HG03108 (cell line): Measurements from ENCODE around the gene GABRA5.
"Not testable (repeated sequence)": the region's sequence is repeated elsewhere in the genome, so short reads cannot be mapped to it uniquely, and the experiment has no call there.

Source experiments
- ATAC-seq: cut with Tn5 transposase; IDR thresholded peaks from one replicate; pipeline ENCODE4 v1.9.1; 2021; ENCODE audit warnings: moderate library complexity; ENCODE audit not compliant: unreplicated experiment

The GABRA5 gene

DNA sequence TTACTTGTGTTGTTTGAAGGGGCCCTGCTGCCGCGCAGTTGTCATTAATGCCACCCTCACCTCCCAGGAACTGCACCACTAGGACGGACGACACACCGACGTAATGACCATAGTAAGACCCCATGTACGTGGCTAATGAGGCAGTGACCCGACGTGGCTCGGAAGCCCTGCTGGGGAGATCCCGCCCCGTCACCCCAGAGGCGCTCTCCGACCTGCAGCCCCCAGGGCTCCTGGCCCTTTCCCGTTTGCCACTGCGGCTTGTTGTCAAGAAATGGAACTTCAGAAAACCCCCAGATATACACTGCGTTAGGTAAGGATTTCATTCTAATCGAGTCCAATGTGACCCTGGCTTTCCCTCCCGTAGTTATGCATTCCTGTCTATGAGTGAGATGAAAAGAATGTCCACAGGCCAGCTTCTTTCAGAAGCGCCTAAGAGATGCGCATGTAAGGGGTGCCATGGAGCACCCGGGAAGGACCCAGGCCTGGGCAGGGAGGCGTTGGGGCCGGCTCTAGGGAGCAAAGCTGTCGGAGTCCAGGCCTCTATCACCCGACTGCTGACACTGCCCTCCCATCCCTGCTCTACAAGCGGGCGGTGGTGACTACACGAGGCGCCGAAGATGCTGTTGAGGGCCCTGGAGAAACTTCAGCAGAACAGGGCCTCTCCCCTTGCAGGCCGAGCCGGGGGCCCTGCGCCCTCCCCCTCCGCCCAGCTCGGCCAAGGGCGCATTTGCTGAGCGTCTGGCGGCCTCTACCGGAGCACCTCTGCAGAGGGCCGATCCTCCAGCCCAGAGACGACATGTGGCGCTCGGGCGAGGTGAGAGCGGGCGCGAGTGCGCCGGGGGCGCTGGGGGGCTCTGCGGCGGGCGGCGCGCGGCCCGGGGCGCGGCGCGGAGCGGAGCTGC, at the start of gene GABRA5:
TSS of gene GABRA5 (plus strand) at position 765 of the 902 bp plus-strand sequence. CDS start 2,187 bp downstream, outside the sequence.
- ATAC-seq, result no peak

DNA sequence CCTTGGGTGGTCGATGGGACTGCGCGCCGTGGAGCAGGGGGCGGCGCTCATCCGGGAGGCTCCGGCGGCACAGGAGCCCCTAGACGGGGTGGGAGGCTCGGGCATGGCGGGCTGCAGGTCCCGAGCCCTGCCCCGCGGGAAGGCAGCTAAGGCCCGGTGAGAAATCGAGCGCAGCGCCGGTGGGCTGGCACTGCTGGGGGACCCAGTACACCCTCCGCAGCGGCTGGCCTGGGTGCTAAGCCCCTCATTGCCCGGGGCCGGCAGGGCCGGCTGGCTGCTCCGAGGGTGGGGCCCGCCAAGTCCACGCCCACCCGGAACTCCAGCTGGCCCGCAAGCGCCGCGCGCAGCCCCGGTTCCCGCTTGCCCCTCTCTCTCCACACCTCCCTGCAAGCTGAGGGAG, 35.7 kb upstream of the GABRA5 start:
- not testable (repeated sequence) for ATAC-seq

DNA sequence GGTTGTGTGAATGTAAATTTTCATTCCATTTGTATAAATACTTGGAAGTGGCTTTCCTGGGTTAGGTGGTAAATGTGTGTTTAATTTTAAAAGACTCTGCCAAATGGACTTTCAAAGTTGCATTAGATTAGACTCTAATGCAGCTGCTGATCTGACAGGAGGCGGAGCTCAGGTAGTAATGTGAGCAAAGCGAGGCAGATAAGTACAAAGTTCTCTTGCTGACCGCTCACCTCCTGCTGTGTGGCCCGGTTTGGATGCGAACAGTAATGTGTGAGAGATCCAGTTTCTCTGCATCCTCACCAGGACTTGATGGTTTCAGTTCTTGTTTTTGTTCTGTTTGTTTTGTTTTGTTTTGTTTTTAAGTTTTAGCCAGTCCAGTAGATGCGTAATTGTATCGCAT, 34.9 kb upstream of the GABRA5 start:
- ATAC-seq, result no peak

DNA sequence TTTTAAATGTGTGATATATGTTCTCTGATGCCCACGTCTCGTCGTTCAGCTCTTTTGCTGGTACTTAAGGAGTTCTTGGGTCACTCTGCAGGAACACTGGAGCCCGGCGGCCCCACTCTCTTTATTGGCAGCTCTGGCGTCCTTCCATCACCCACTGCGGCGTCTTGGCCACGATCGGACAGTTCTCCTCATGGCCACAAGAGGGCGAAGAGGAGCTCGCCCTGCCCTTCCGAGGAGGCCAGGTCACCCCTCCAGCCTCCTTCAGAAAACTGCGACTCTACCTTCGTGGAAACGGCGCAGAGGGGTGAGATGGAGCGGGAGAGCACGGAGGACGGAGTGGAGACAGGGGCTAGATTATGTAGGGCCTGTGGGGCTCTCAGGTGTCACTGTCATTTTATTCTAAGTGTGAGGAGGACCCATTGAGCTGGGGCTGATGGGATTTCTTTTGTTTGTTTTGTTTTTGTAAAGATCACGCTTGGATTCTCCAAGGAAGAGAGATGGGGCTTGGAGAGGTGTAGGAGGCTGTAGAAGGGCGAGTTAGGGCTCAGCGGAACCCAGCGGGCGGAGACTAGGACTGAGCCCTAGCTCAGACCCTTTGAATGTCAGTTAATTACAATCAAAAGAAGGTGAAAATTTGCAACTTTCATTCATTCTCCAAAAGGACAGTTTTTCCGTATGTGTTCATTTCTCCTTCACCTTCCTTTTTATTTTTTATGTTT, 28.0 kb upstream of the GABRA5 start:
- ATAC-seq, result no peak

DNA sequence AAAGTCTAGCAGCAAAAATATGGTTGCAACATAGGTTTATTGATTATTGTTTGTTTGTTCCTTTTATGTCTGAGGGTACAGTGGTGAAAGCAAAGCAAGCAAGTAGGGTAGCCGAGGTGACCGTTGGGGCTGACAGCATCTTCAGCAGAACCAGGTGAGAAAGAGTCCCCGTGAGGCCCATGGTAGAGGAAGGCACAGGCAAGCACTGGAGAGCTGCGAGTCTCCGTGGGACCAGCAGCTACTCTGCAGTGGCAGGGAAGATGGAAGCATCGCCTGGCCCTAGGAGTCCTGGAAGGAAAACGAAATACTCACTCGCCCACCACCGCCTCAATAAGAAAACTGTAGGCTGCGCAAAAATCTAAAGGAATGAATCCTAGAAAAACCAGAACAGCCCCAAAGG, 25.3 kb upstream of the GABRA5 start:
- no peak for ATAC-seq

DNA sequence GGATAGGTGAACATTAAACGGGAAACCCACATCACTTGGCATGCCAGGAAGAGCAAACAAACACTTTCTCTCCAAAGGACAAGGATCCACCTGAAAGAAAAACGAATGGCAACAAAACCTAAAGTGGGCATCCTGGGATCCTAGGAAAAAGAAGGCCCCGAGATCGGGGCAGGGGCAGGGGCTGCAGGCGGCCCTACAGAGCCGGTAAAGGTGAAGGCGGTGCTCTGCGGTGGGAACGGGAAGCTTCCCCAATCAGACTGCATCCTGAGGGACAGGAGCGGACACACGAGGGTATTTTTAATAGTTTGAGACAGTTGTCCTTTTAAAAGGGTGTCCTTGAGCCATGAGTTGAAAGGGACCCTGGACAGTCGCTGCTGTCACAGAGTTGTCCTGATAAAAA, 24.9 kb upstream of the GABRA5 start:
- no peak for ATAC-seq

DNA sequence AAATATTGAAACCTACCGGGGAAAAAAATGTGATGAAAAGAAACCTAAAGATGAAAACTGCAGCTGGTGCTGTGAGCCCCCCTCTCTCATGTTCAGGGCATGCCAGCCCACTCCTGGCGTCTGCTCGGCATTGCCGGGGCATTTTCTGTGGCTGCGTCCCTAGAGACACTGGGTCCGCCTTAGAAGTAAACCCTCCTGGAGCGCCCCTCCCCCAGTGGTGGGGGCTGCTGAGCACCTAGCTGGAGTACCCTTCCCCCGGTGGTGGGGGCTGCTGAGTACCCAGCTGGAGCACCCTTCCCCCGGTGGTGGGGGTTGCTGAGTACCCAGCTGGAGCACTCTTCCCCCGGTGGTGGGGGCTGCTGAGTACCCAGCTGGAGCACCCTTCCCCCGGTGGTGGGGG, 24.5 kb upstream of the GABRA5 start:
- ATAC-seq, result no peak

DNA sequence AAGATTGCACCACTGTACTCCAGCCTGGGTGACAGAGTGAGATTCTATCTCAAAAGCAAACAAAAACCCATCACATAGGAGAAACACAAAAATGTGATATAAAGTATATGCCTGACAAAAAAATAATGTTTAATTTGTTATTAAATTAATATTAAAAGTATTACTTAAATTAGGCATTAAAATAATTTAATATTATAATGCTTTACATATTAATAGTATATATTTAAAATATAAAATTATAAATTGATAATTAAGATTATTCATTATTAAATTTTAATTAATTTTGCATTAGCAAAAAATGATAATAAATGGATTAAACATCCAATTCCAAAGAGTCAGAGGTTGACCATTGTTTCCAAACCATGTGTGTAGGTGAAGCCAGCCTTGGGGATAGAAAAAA, 22.0 kb upstream of the GABRA5 start:
- ATAC-seq, result no peak

DNA sequence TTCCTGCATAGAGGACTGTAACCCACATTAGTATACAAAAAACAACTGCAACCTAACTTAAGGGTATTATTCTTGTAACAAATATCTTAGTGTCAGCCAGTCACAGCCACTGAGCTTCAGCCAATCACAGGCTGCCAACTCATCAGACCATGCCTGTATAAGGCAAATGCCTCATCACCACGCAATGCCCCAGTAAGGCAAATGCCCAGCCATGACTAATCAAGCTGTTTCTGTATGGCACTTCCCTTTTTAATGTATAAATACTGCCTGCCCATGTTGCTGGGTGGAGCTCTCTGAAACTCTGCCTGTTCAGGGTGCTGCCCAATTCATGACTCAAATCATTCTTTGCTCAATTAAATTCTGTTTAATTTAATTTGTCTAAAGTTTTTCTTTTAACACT, 18.4 kb upstream of the GABRA5 start:
- no peak for ATAC-seq

DNA sequence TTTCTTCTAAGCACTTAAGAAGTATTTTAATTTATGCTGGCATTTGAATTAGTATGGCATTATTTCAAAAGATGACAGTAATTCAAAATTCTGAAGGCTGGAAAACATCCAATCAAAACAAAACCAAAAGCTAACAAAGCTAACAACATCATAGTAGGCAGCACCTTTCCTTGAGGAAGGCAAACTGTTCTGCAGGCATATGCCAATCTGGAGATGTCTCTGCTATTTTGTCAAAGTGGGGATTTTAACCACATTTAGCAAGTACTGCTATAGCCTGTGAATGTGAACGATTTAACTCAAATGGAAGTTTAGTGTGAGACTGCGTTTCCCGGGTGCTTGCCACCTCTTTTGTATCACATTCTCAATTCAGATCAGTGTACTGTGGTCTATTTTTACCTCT, 16.7 kb upstream of the GABRA5 start:
- no peak for ATAC-seq

DNA sequence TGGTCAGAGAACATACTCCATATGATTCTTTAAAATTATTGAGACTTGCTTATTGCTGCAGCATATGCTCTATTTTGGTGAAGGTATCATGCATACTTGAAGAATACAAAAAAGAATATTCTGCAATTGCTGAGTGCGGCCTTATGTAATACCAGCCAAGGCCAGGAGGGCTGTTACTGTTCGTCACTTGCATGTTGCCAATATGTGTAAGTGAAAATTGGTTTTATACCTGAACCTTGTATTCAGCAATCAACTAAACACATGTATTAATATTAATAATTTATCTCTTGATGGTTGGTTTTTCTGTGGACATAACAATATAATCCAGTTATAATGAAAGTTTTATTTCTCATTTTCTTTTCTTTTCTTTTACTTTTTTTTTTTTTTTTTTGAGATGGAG, 13.9 kb upstream of the GABRA5 start:
- ATAC-seq, result no peak

DNA sequence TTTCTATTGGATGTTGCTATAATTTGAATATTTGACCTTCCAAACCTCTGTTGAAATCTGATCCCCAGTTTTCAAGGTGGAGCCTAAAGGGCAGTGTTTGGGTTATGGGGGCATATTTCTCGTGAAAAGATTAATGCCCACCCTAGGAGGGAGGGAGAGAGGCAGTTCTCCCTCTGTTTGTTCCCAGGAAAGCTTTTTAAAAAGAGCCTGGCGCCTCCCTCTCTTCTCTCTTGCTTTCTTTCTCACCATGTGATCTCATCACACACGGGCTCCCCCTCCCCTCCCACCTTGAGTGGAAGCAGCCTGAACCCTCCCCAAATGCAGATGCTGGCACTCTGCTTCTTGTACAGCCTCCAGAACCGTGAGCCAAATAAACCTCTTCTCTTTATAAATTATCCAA, 12.4 kb upstream of the GABRA5 start:
- no peak for ATAC-seq

DNA sequence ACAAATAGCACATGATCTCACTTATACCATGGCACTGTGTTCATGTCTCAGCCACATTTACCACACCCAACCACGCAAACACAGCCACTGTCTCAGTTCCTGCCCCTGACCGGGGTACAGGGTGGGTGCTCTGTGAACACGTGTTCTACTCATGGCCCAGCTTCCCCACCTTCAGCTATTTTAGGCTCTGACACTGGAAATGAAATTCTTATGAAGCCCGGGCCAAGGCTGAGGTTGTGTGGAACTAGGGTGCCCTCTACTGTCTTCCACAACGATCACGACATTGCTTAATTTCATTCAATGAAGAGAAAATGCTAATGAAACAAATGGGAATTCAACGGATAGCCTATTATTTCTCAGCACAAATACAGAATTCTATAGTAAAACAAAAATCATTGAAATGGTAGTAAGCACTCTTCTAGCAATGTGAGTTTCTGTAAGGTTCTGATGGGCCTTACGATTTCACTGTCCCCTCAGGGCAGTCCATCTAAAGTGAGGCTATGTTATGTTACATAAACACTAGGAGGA, 2.1 kb upstream of the GABRA5 start:
- no peak for ATAC-seq

DNA sequence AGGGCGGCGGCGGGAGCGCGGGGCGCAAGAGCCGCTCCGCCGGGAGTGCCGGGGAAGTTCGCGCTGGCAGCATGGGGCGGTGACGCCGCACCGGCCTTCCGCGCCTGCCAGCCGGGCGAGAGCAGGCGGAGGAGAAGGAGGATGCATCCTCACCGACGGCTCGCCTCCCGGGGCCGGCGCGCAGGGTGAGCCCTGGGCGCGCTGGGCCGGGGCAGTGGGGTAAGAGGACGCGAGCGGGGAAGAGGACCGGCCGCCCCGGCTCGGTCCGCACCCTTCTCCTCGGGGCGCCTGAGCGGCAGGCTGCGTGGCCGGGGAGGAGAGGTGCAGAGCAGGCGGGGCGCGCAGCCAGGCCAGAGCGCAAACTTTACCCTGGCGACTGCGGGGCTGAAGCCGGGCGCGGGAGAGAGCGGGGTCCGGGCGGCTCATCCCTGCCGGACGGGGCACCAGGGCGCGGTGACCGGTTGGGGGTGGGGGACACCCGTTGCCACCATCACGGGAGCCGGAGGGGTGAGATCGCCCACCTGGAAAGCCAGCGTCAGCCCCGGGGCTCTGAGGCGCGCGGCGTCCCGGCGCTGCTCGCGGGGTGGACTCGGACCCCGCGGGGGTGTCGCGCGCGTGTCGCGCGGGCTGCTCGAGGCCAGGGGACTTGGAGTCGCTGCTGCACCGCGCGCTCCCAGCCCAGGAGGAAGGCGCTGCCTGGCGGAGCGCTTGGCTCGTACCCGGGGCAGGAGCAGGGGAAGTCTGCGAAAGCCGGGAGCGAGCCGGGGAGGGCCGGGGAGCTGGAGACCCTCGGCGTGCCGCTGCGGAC, 542 bp downstream of the GABRA5 start:
- no peak for ATAC-seq

DNA sequence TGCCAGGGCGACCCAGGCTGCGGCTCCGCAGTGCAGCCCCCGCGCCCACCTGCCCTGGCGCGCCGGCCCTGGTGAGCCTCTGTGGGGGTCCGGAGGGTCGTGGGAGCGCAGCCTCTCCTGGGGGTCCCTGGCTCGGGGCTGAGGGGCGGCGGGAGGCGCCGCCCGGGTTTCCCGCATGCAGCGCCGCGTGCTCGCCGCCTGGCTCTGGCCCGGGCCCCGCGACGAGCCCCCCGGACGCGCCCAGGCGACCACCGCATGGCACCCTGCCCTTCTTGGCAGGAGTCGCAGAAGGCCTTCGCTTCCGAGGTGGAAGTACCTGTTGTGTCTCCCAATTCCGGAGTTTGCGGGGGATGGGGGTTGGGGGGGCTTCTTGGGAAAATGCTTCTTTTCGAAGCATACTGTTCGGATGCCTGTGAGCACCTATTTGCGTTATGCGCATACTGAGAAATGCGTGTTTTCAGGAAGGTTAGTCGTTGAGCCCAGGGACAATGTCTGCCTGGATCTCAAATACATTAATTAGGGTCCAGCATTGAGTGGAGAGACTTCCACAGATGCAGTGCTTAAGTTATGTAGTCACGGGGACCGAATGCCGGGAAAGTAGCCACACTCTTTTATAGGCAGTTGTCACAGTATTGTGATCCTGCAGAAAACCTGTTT, 1.3 kb downstream of the GABRA5 start:
- ATAC-seq, result no peak

DNA sequence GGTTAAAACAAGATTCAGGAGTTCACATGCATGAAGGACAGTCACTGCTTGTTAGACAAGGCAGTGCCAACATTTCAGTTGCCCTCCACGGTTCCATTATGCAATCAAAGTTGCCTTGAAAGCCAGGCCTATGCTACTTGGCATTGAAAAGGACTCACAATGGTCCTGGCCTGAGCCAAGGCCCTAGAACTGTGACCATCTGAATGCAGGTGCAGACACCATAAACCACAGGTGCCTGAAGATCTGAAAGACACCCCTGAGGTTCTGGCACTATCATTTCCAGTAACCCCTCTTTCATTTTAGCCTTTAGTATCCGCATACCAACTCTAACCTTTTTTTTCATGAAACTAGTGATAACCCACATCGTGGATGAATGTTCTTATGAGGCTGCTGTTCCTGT, 2.8 kb downstream of the GABRA5 start:
- ATAC-seq, result no peak

DNA sequence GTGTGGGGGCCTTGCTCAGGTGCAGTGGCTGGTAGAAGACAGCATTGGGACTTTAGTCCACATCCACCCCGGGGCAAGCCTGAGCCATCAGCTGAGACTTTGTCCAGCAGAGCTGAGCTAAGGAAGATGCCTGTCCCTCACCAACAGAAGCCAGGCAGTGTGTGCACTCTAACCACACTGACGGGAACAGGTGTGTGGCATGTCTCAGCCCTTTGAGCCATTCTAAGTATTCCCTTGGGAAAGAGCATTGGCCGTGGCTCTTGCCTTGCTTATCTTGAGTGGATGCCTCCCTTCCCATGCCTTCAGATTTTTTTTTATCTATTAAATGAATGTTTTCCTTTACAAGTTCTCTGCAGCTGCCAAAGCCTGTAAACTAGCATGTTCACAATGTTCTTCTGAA, 3.5 kb downstream of the GABRA5 start:
- no peak for ATAC-seq

DNA sequence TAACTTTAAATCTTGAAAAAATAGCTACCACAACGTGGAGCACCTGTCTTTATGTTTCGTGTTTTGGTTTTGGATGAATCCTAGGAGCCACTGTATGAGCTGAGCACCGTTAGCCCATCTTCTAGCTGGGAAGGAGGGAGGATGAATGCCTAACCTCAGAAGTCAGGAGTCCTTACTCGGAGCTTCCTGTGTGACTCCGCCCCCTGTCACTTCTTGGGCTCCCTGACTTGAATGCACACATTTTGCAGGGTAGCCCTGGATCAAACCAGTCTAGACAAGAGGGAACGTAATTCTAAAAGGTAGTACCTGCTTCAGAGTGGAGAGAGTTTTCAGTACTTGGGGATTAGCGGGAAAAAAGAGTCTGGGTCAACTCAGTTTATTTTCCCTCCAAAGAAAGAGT, 5.3 kb downstream of the GABRA5 start:
- ATAC-seq, result no peak

DNA sequence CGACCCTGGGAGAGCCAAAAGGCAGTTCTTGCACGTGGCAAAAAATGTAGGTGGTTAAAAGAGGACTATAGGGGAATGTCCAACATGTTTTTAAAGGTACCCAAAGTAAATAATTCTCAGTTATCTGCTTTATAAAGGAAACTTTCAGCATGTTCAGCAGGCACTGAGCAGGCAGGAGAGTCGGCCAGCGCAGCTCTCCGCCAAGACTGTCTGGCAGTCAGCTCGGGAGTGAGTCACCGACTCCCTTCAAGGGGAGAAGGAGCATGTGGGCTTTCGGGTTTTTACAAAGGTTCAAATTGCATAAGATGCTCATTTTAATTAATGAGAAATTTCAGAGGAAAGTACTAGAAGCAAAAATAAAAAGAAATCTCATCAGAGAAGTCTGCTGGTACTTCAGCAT, 7.0 kb downstream of the GABRA5 start:
- no peak for ATAC-seq

DNA sequence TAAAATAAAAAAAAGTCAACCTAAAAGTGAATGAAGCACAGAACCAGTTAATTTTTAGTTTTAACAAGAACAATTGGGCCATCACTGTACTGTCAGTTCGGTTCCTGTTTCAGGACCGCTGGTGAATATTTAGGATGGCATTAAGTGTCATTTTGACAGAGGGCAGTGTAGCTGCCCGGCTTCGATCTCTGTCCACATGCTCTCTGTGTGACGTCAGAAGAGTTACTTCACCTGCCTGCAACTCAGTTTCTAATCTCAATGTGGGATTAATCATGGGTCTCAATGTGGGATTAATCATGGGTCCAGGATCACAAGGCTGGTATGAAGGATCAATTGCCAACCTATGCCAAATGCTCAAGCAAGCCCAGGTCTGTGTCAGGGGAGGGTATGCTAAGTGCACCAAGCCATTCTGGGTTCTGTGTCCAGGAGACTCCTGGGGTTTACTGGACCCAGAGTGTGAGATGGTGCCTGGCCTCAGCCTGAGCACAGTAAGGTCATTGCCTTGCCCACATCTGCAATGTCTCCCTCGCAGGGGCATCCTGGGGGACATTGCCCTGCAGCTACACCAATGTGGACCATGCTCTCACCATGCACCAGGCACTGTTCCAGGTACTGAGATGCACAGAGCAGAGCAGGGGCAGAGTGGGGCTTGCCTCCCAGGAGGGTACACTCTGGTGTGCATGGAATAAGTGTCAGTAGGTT, 8.1 kb downstream of the GABRA5 start:
- ATAC-seq, result no peak
